Measurements from ENCODE around the gene HACD4. TPM values are rescaled to one million over a fixed set of nuclear protein-coding genes. Genes with fewer than 3 reads are reported as not detected.

Gene HACD4
- total RNA-seq, 1 experiment from 2014 or later, result 0.63 TPM

DNA sequence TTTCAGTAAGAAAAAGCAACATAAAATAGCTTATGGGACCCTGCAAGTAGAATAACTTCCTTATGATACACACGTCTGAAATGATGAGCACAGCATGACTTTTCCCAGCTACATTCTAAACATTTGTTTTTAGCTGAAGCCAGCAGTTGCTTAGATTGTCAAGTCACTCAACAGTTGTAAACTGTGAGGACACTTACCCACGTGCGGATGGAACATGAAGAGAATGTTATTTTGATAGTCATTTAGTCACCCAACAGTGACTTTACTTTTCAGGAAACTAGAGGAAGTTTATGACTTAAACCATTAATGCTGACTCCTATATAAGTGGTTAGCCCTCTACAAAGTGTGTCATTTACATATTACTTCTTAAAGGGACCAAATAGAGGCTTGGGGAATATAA is 3.0 kb downstream of the HACD4 start:
- Histone ChIP-seq H3K79me1 (ENCODE audit: insufficient read depth, low read depth, low read length, poor library complexity, severe bottlenecking) (no peaks in the 10 kb centered on the region), H3K9ac (ENCODE audit: extremely low read depth, insufficient read length, low read length) (no peak overlapping the region), H3K4me1 (ENCODE audit: insufficient read depth, low read length) (no peaks in the 10 kb centered on the region; the same call in 1 of the 2 replicates), H3K27me3 (ENCODE audit: insufficient read depth, low read length) (no peaks in the 10 kb centered on the region), H4K20me1 (ENCODE audit: control insufficient read depth, insufficient read depth, insufficient read length) (no peaks in the 10 kb centered on the region), H3T11ph (ENCODE audit: low read length) (no peak overlapping the region), H2AFZ (ENCODE audit: low read length) (no peak overlapping the region), H2BK20ac (ENCODE audit: low read depth, low read length, poor library complexity, severe bottlenecking) (no peak overlapping the region), H3K79me2 (ENCODE audit: insufficient read depth, low read length) (no peaks in the 10 kb centered on the region), H3K23ac (ENCODE audit: insufficient read length, low read depth, low read length) (no peak overlapping the region), H4K8ac (replicated peaks; ENCODE audit: insufficient read length, low read depth, low read length) (no peak overlapping the region), H4K5ac (ENCODE audit: insufficient read length, low read depth, low read length) (no peak overlapping the region), H2AK5ac (ENCODE audit: insufficient read length, low read length) (no peak overlapping the region), H3K4me2 (ENCODE audit: insufficient read depth, insufficient read length, low read length) (no peak overlapping the region), H3K27ac (ENCODE audit: insufficient read length, low read depth, low read length) (no peak overlapping the region), H4K91ac (ENCODE audit: insufficient read length, low read depth, low read length) (no peak overlapping the region), H2BK120ac (ENCODE audit: low read depth, low read length, poor library complexity, severe bottlenecking) (no peak overlapping the region), H3K23me2 (ENCODE audit: insufficient read length, low read depth, low read length, poor library complexity, severe bottlenecking) (peaks cover 6% of the 10 kb centered on the region), H3K14ac (ENCODE audit: insufficient read depth, low read length) (no peak overlapping the region), H2BK12ac (ENCODE audit: insufficient read length, low read depth, low read length) (no peak overlapping the region), H3K56ac (ENCODE audit: insufficient read length, low read depth, low read length) (no peak overlapping the region), H2BK5ac (ENCODE audit: insufficient read length, low read length) (no peak overlapping the region), H3K9me3 (ENCODE audit: control insufficient read depth, low read depth, low read length) (no peaks in the 10 kb centered on the region), H3K4ac (ENCODE audit: low read depth, low read length) (no peak overlapping the region), H2BK15ac (ENCODE audit: low read depth, low read length) (no peak overlapping the region), H3K18ac (ENCODE audit: insufficient read length, low read depth, low read length) (no peak overlapping the region)
- no peak for DNase-seq
- TF ChIP-seq CTCF (conservative IDR thresholded peaks at IDR 0.05), result no peak
- H3K36me3 Mint-ChIP-seq (ENCODE audit: insufficient read depth in 1 of 3, low read depth in 3 of 3), result no peaks in the 10 kb centered on the region
- H3K9me3 Mint-ChIP-seq, result no peaks in the 10 kb centered on the region
- peaks cover 13% of the 10 kb centered on the region for H3K27me3 Mint-ChIP-seq (ENCODE audit: low read depth)
- WGBS (ENCODE audit: extremely low coverage, insufficient read length, low lambda C conversion rate), result no CpG with 5 or more reads among the region's 3 CpGs
- no peak overlapping the region for H3K4me3 Mint-ChIP-seq
- peaks cover 3 to 6% of the 10 kb centered on the region in 2 experiments; a peak in 2 of 4 replicates for H3K4me1 Mint-ChIP-seq
- no peak overlapping the region for H3K27ac Mint-ChIP-seq

Measured in H9 (cell line).